Dedifferentiated amniotic fluid mesenchymal stem cell (primary cell): Measurements from ENCODE around the gene MCTP2.

Experiments
- DNase-seq: peaks from one replicate; pipeline ENCODE4 v3.0.0-alpha.2; 2016; ENCODE audit errors: extremely low spot score

Gene MCTP2

GRCh38 chr15:94230883-94231722, at the start of gene MCTP2:
MCTP2 (plus strand) TSS chr15:94231561; CDS start chr15:94298266, 66,705 bp downstream.
- DNase-seq: peak; percentile 69

GRCh38 chr15:94182883-94183282, 48.5 kb upstream of the MCTP2 start:
- no peak for DNase-seq

- no peak for DNase-seq
Measured at GRCh38 chr15:94185547-94186236, 45.7 kb upstream of the MCTP2 start.

GRCh38 chr15:94186770-94187331, 44.5 kb upstream of the MCTP2 start:
- DNase-seq: no peak

GRCh38 chr15:94193906-94194305, 37.5 kb upstream of the MCTP2 start:
- DNase-seq: no peak

GRCh38 chr15:94196531-94196930, 34.8 kb upstream of the MCTP2 start:
- DNase-seq: no peak

- no peak for DNase-seq
Measured at GRCh38 chr15:94198633-94199032, 32.7 kb upstream of the MCTP2 start.

GRCh38 chr15:94199725-94200124, 31.6 kb upstream of the MCTP2 start:
- no peak for DNase-seq

GRCh38 chr15:94203306-94203705, 28.1 kb upstream of the MCTP2 start:
- no peak for DNase-seq

GRCh38 chr15:94205366-94205765, 26.0 kb upstream of the MCTP2 start:
- DNase-seq: no peak

- no peak for DNase-seq
Measured at GRCh38 chr15:94206463-94207167, 24.7 kb upstream of the MCTP2 start.

GRCh38 chr15:94212291-94212690, 19.1 kb upstream of the MCTP2 start:
- no peak for DNase-seq

GRCh38 chr15:94225616-94226015, 5.7 kb upstream of the MCTP2 start:
- peak; percentile 39 for DNase-seq

GRCh38 chr15:94228611-94229010, 2.8 kb upstream of the MCTP2 start:
- no peak for DNase-seq

- DNase-seq: no peak
Measured at GRCh38 chr15:94229591-94230369, 1.6 kb upstream of the MCTP2 start.

GRCh38 chr15:94230431-94230882, 904 bp upstream of the MCTP2 start:
- no peak for DNase-seq

- no peak for DNase-seq
Measured at GRCh38 chr15:94231723-94232468, 535 bp downstream of the MCTP2 start.

- no peak for DNase-seq
Measured at GRCh38 chr15:94233441-94233840, 2.1 kb downstream of the MCTP2 start.

- DNase-seq: no peak
Measured at GRCh38 chr15:94234300-94234699, 2.9 kb downstream of the MCTP2 start.

GRCh38 chr15:94235041-94235440, 3.7 kb downstream of the MCTP2 start:
- no peak for DNase-seq

GRCh38 chr15:94235646-94236045, 4.3 kb downstream of the MCTP2 start:
- no peak for DNase-seq
